Body of pancreas (tissue), 4 donors: Measurements from ENCODE around the gene SLC22A3.

ENCODE experiments used
- CTCF ChIP-seq, 7 experiments: fragments of 450-650 bp in 4 of 7; fragments of 200-600 bp in 3 of 7; sonication (generic) in 3 of 7; IDR thresholded peaks; one replicate each; pipeline ENCODE4 v1.5.1; 2016 to 2019; ENCODE audit warnings: antibody characterized with exemption in 7 of 7
- POLR2A ChIP-seq, 3 donors: fragments of 450-650 bp; IDR thresholded peaks; one replicate each; pipeline ENCODE4 v1.6.1; 2016; ENCODE audit warnings: antibody characterized with exemption in 3 of 3, mild to moderate bottlenecking in 2 of 3

- TF ChIP-seq POLR2A (IDR thresholded peaks at IDR 0.05) (no peak), CTCF (IDR thresholded peaks at IDR 0.05) (no peak)
Observed at GRCh38 chr6:160450849-160451248, 102.7 kb downstream of the SLC22A3 start.
